Upper lobe of left lung (tissue), 6 donors: ENCODE measurements around the gene COPZ1. TPM values are rescaled to one million over a fixed set of nuclear protein-coding genes. Genes with fewer than 3 reads are reported as not detected.
A peak's percentile ranks its signal among the peaks of the same experiment; 100 is the strongest.

Experiments
- ATAC-seq, 2 donors: fragments of 200-7000 bp; cut with Tn5 transposase; one replicate each; pipeline ENCODE4 v1.9.1; 2022; ENCODE audit warnings: mild to moderate bottlenecking in 2 of 2, moderate library complexity in 2 of 2; ENCODE audit not compliant: low FRiP score in 2 of 2
- DNase-seq, 2 donors: peaks; one replicate each; pipeline ENCODE4 v3.0.0-alpha.2; 2019 to 2020
- H3K27ac ChIP-seq, 4 donors: fragments of 200-600 bp; sonication (generic); one replicate each; pipeline ENCODE4 v1.5.1; 2016 to 2019
- H3K27me3 ChIP-seq, 4 donors: fragments of 200-600 bp; sonication (generic); one replicate each; pipeline ENCODE4 v1.5.1; 2017 to 2019
- H3K36me3 ChIP-seq, 4 donors: fragments of 200-600 bp; sonication (generic); one replicate each; pipeline ENCODE4 v1.5.1; 2016 to 2019
- H3K4me1 ChIP-seq, 4 donors: fragments of 200-600 bp; sonication (generic); one replicate each; pipeline ENCODE4 v1.5.1; 2018 to 2019
- H3K4me3 ChIP-seq, 4 donors: fragments of 200-600 bp; sonication (generic); one replicate each; pipeline ENCODE4 v1.5.1; 2017 to 2019; ENCODE audit warnings: mild to moderate bottlenecking in 2 of 4, moderate library complexity in 1 of 4
- H3K9me3 ChIP-seq, 4 donors: fragments of 200-600 bp; sonication (generic); one replicate each; pipeline ENCODE4 v1.5.1; 2018 to 2019
- CTCF ChIP-seq, 6 experiments: fragments of 450-650 bp in 4 of 6; fragments of 200-600 bp in 2 of 6; sonication (generic) in 2 of 6; IDR thresholded peaks; one replicate each; pipeline ENCODE4 v1.5.1; 2016 to 2019; ENCODE audit warnings: antibody characterized with exemption in 6 of 6
- EP300 ChIP-seq, 4 donors: sonication (generic); formaldehyde crosslinking; IDR thresholded peaks; one replicate each; pipeline ENCODE4 v1.5.1; 2017; ENCODE audit warnings: antibody characterized with exemption in 4 of 4, control low read depth in 2 of 4
- POLR2A ChIP-seq, 4 donors: fragments of 450-650 bp; IDR thresholded peaks; one replicate each; pipeline ENCODE4 v1.5.1; 2016 to 2017; ENCODE audit warnings: antibody characterized with exemption in 4 of 4, mild to moderate bottlenecking in 2 of 4
- POLR2AphosphoS5 ChIP-seq, 2 donors: sonication (generic); formaldehyde crosslinking; IDR thresholded peaks; one replicate each; pipeline ENCODE4 v1.5.1; 2017; ENCODE audit warnings: antibody characterized with exemption in 2 of 2
- WGBS, 2 donors: methylation state at CpG; one replicate each; pipeline ENCODE4 v1.1.5; 2017 to 2018; 5-methylcytosine and 5-hydroxymethylcytosine counted together
- total RNA-seq, 6 donors: library from RNA; depleted of rRNA in 4 of 6; stranded (reverse); fragments of >200 nt in 4 of 6; gene quantifications; one replicate each; pipeline versions ENCODE4 v1.1.0 to v1.2.1, GENCODE V29; 2016 to 2021
- donor health status: DM: no; HTN: no; CAD: no; lungs with moderate emphysema.
- donor health status: DM: no; HTN: yes; CAD: no; lungs with severe emphysema.

COPZ1 gene
- total RNA-seq, 6 donors from 2014 or later = 55.5 to 132 (median 96.7) TPM

- Histone ChIP-seq H3K27me3 (no peaks in the 10 kb centered on the region), H3K36me3 (peaks cover 0 to 14% (median 2%) of the 10 kb centered on the region in 4 donors), H3K27ac (peak overlapping the region in 3 of 4 donors; percentile 2 to 94 (median 34)), H3K4me1 (peaks cover 20 to 65% (median 59%) of the 10 kb centered on the region in 4 donors), H3K9me3 (no peaks in the 10 kb centered on the region), H3K4me3 (no peak overlapping the region)
- WGBS, 2 donors = 56 to 64% methylated on average over 3 of the region's 3 CpGs
- ATAC-seq (no peak), DNase-seq (no peak)
- TF ChIP-seq POLR2A (IDR thresholded peaks at IDR 0.05) = no peak
- TF ChIP-seq CTCF (IDR thresholded peaks at IDR 0.05) = no peak
- TF ChIP-seq EP300 (IDR thresholded peaks at IDR 0.05) = peak in 1 of 4 donors; percentile 86
- TF ChIP-seq POLR2AphosphoS5 (IDR thresholded peaks at IDR 0.05) = peak in 1 of 2 donors; percentile 41
Observed at GRCh38 chr12:54356228-54356627, 31.3 kb downstream of the COPZ1 start.

GRCh38 chr12:54356951-54357356 lies 32.0 kb downstream of the COPZ1 start:
- H3K9me3 ChIP-seq = no peaks in the 10 kb centered on the region
- 74 to 94% methylated on average over 4 of the region's 4 CpGs for WGBS, 2 donors
- H3K36me3 ChIP-seq = peaks cover 0 to 7% (median 0%) of the 10 kb centered on the region in 4 donors
- peaks cover 16 to 58% (median 52%) of the 10 kb centered on the region in 4 donors for H3K4me1 ChIP-seq
- ATAC-seq = no peak
- H3K4me3 ChIP-seq = no peak overlapping the region
- no peak for DNase-seq
- no peaks in the 10 kb centered on the region for H3K27me3 ChIP-seq
- H3K27ac ChIP-seq = peak overlapping the region in 2 of 4 donors; percentile 2 to 94
- no peak for TF ChIP-seq EP300 (IDR thresholded peaks at IDR 0.05)
- TF ChIP-seq CTCF (IDR thresholded peaks at IDR 0.05) = no peak
- TF ChIP-seq POLR2AphosphoS5 (IDR thresholded peaks at IDR 0.05) = no peak
- no peak for TF ChIP-seq POLR2A (IDR thresholded peaks at IDR 0.05)

GRCh38 chr12:54357506-54358190 lies 32.7 kb downstream of the COPZ1 start:
- no peaks in the 10 kb centered on the region for H3K9me3 ChIP-seq
- DNase-seq (no peak), ATAC-seq (no peak)
- H3K4me3 ChIP-seq = no peak overlapping the region
- no peaks in the 10 kb centered on the region for H3K27me3 ChIP-seq
- TF ChIP-seq CTCF (IDR thresholded peaks at IDR 0.05) (no peak), EP300 (IDR thresholded peaks at IDR 0.05) (no peak), POLR2A (IDR thresholded peaks at IDR 0.05) (no peak), POLR2AphosphoS5 (IDR thresholded peaks at IDR 0.05) (no peak)
- peak overlapping the region in 3 of 4 donors; percentile 80 to 94 (median 88) for H3K27ac ChIP-seq
- WGBS, 2 donors = 61 to 70% methylated on average over 2 of the region's 2 CpGs
- no peaks in the 10 kb centered on the region for H3K36me3 ChIP-seq
- H3K4me1 ChIP-seq = peaks cover 15 to 52% (median 45%) of the 10 kb centered on the region in 4 donors

- peak overlapping the region; percentile 29 to 65 (median 61) for H3K4me3 ChIP-seq
- DNase-seq (no peak), ATAC-seq (no peak)
- 4 to 7% methylated on average over 14 to 15 of the region's 15 CpGs for WGBS, 2 donors
- no peak for TF ChIP-seq POLR2AphosphoS5 (IDR thresholded peaks at IDR 0.05)
- H3K27ac ChIP-seq = peak overlapping the region; percentile 80 to 94 (median 86)
- no peaks in the 10 kb centered on the region for H3K36me3 ChIP-seq
- peaks cover 15 to 45% (median 38%) of the 10 kb centered on the region in 4 donors for H3K4me1 ChIP-seq
- H3K9me3 ChIP-seq = no peaks in the 10 kb centered on the region
- H3K27me3 ChIP-seq = no peaks in the 10 kb centered on the region
Observed at GRCh38 chr12:54358191-54358944, 33.4 kb downstream of the COPZ1 start.
